HEK293 (cell line): Measurements from ENCODE around the gene PUM1.

Experiments used
- CTCF ChIA-PET: fragments of 350-600 bp; formaldehyde crosslinking; extraction: SDS; loops from one replicate; lab custom pipeline; 2021; ENCODE audit warnings: antibody characterized with exemption; lab: Yijun Ruan, JAX
- POLR2A ChIA-PET: fragments of 300-600 bp; formaldehyde crosslinking; extraction: SDS; loops from one replicate; lab custom pipeline; 2020; ENCODE audit warnings: antibody characterized with exemption, inconsistent platforms; lab: Yijun Ruan, JAX
- H3K27ac ChIP-seq: fragments of 200-500 bp; sonication (Bioruptor generic); 2 replicates; pipeline ENCODE4 v1.5.1; 2014; ENCODE audit warnings: low read depth, low read length, control low read depth, inconsistent platforms; ENCODE audit errors: extremely low read depth
- H3K36me3 ChIP-seq, 2 experiments: fragments of 200-500 bp in 1 of 2; sonication (Bioruptor generic) in 1 of 2; 1 replicate in 1 of 2; 2 replicates in 1 of 2; pipeline ENCODE4 v1.5.1; 2014 to 2017; ENCODE audit warnings: inconsistent platforms in 2 of 2, low read length in 2 of 2; ENCODE audit not compliant: control insufficient read depth in 2 of 2, insufficient read depth in 1 of 2
- H3K4me1 ChIP-seq: fragments of 200-500 bp; sonication (Bioruptor generic); 2 replicates; pipeline ENCODE4 v1.5.1; 2014; ENCODE audit warnings: mild to moderate bottlenecking, low read length, inconsistent platforms; ENCODE audit not compliant: control insufficient read depth, insufficient read depth
- H3K4me3 ChIP-seq: 2 replicates; pipeline ENCODE4 v1.5.1; 2011; ENCODE audit warnings: low read depth, mild to moderate bottlenecking, control low read depth, low read length, moderate library complexity
- H3K9me3 ChIP-seq: fragments of 200-500 bp; sonication (Bioruptor generic); 2 replicates; pipeline ENCODE4 v1.5.1; 2014; ENCODE audit warnings: low read depth, low read length, inconsistent platforms; ENCODE audit not compliant: control insufficient read depth, insufficient read depth
- BCL11B ChIP-seq: fragments of 450-650 bp; formaldehyde crosslinking; IDR thresholded peaks from 2 replicates; pipeline ENCODE4 v1.5.1; 2016; ENCODE audit warnings: low read depth, missing biosample characterization, missing genetic modification characterization
- GLIS2 ChIP-seq: fragments of 450-650 bp; formaldehyde crosslinking; IDR thresholded peaks from 2 replicates; pipeline ENCODE4 v1.5.1; 2016; ENCODE audit warnings: missing biosample characterization, missing genetic modification characterization
- HIC1 ChIP-seq: fragments of 450-650 bp; formaldehyde crosslinking; IDR thresholded peaks from 2 replicates; pipeline ENCODE4 v1.5.1; 2016; ENCODE audit warnings: missing biosample characterization, missing genetic modification characterization
- MYNN ChIP-seq: fragments of 450-650 bp; formaldehyde crosslinking; IDR thresholded peaks from 2 replicates; pipeline ENCODE4 v1.5.1; 2016; ENCODE audit warnings: missing biosample characterization, missing genetic modification characterization, borderline replicate concordance
- PATZ1 ChIP-seq: fragments of 450-650 bp; formaldehyde crosslinking; IDR thresholded peaks from 2 replicates; pipeline ENCODE4 v1.5.1; 2016; ENCODE audit warnings: missing biosample characterization, missing genetic modification characterization
- SP2 ChIP-seq: fragments of 450-650 bp; formaldehyde crosslinking; IDR thresholded peaks from 2 replicates; pipeline ENCODE4 v1.5.1; 2016; ENCODE audit warnings: missing biosample characterization, missing genetic modification characterization
- ZBTB21 ChIP-seq: fragments of 450-650 bp; formaldehyde crosslinking; IDR thresholded peaks from 2 replicates; pipeline ENCODE4 v1.5.1; 2017; ENCODE audit warnings: missing biosample characterization, missing genetic modification characterization
- ZBTB7A ChIP-seq: fragments of 450-650 bp; formaldehyde crosslinking; IDR thresholded peaks from 2 replicates; pipeline ENCODE4 v1.5.1; 2016; ENCODE audit warnings: low read depth, missing biosample characterization, missing genetic modification characterization
- ZNF157 ChIP-seq: fragments of 450-650 bp; formaldehyde crosslinking; IDR thresholded peaks from 2 replicates; pipeline ENCODE4 v1.5.1; 2016; ENCODE audit warnings: missing biosample characterization, missing genetic modification characterization
- ZNF311 ChIP-seq: fragments of 450-650 bp; formaldehyde crosslinking; IDR thresholded peaks from 2 replicates; pipeline ENCODE4 v1.5.1; 2017; ENCODE audit warnings: missing biosample characterization, missing genetic modification characterization, borderline replicate concordance
- ZNF398 ChIP-seq: fragments of 450-650 bp; formaldehyde crosslinking; IDR thresholded peaks from 2 replicates; pipeline ENCODE4 v1.5.1; 2017; ENCODE audit warnings: missing biosample characterization, missing genetic modification characterization
- ZNF501 ChIP-seq: fragments of 450-650 bp; formaldehyde crosslinking; IDR thresholded peaks from 2 replicates; pipeline ENCODE4 v1.5.1; 2016; ENCODE audit warnings: missing biosample characterization, missing genetic modification characterization
- ZNF518A ChIP-seq: fragments of 450-650 bp; formaldehyde crosslinking; conservative IDR thresholded peaks from 2 replicates; pipeline ENCODE4 v1.5.1; 2016; ENCODE audit warnings: low read depth, missing biosample characterization, missing genetic modification characterization
- ZNF600 ChIP-seq: fragments of 450-650 bp; formaldehyde crosslinking; IDR thresholded peaks from 2 replicates; pipeline ENCODE4 v1.5.1; 2016; ENCODE audit warnings: missing biosample characterization, missing genetic modification characterization
- ZNF692 ChIP-seq: fragments of 450-650 bp; formaldehyde crosslinking; IDR thresholded peaks from 2 replicates; pipeline ENCODE4 v1.5.1; 2016; ENCODE audit warnings: missing biosample characterization, missing genetic modification characterization
- ZNF768 ChIP-seq: fragments of 450-650 bp; formaldehyde crosslinking; IDR thresholded peaks from 2 replicates; pipeline ENCODE4 v1.5.1; 2018; ENCODE audit warnings: missing biosample characterization, mild to moderate bottlenecking, missing genetic modification characterization
- ZNF785 ChIP-seq: fragments of 450-650 bp; formaldehyde crosslinking; IDR thresholded peaks from 2 replicates; pipeline ENCODE4 v1.5.1; 2016; ENCODE audit warnings: missing biosample characterization, missing genetic modification characterization

The PUM1 gene

GRCh38 chr1:30908696-30909364, 156.7 kb downstream of the PUM1 start, which contains the start of gene SDC3 (continued):
- 0 out of 2 replicates have a peak, but pooled peaks have one; percentile 60 for TF ChIP-seq BCL11B (tag by site-specific recombination)
- TF ChIP-seq GLIS2 (tag by site-specific recombination), result no peak
- TF ChIP-seq, all 188 proteins: peak for 5

GRCh38 chr1:30908316-30908695, 157.2 kb downstream of the PUM1 start:
- Histone ChIP-seq H3K4me1 (peaks cover 8% of the 10 kb centered on the region; the same call in 1 of the 2 replicates), H3K27ac (no peak overlapping the region), H3K4me3 (peak overlapping the region; percentile 21; the same call in 1 of the 2 replicates), H3K36me3 (no peaks in the 10 kb centered on the region), H3K9me3 (no peaks in the 10 kb centered on the region)
- TF ChIP-seq ZNF785 (tag by site-specific recombination) (no peak), ZNF768 (no peak), BCL11B (tag by site-specific recombination) (no peak), ZNF501 (tag by site-specific recombination) (no peak), ZNF518A (no peak), ZNF311 (no peak), ZNF157 (tag by site-specific recombination) (no peak)
- POLR2A ChIA-PET, result no interaction called here
- CTCF ChIA-PET, result interaction anchor here (0.6 to 0.7 kb wide), 2 partner anchors 106 to 128 kb away, joined by 3 to 4 read pairs; no protein-coding TSS in a partner anchor

GRCh38 chr1:30907481-30908315, 157.8 kb downstream of the PUM1 start:
- no peak overlapping the region for H3K27ac ChIP-seq
- POLR2A ChIA-PET, result no interaction called here
- CTCF ChIA-PET, result interaction anchor here (0.6 to 4.8 kb wide), 7 partner anchors 12 to 127 kb away, joined by 3 to 56 read pairs (median 4); no protein-coding TSS in a partner anchor
- H3K9me3 ChIP-seq, result no peaks in the 10 kb centered on the region
- H3K4me1 ChIP-seq, result peaks cover 8% of the 10 kb centered on the region; the same call in 1 of the 2 replicates
- H3K4me3 ChIP-seq, result peak overlapping the region; percentile 21
- H3K36me3 ChIP-seq, result no peaks in the 10 kb centered on the region
- peak; percentile 46; the same call in 1 of the 2 replicates for TF ChIP-seq ZNF692 (tag by site-specific recombination)
- TF ChIP-seq MYNN (tag by site-specific recombination), result no peak
- TF ChIP-seq HIC1 (tag by site-specific recombination), result peak; percentile 85
- peak; percentile 36; the same call in 1 of the 2 replicates for TF ChIP-seq SP2 (tag by site-specific recombination)
- TF ChIP-seq ZNF600, result no peak
- peak; percentile 87 for TF ChIP-seq ZNF398 (tag by site-specific recombination)
- TF ChIP-seq BCL11B (tag by site-specific recombination), result peak; percentile 83; the same call in 1 of the 2 replicates
- TF ChIP-seq ZBTB21 (tag by site-specific recombination), result no peak
- peak; percentile 80 for TF ChIP-seq PATZ1 (tag by site-specific recombination)
- 0 out of 2 replicates have a peak, but pooled peaks have one; percentile 32 for TF ChIP-seq ZBTB7A
